ENCODE measurements around the gene DOCK4.

GRCh38 chr7:112233048-112233697 is 27.0 kb upstream of the DOCK4 start:
- TF ChIP-seq MAX (IDR thresholded peaks at IDR 0.05) (peak; percentile 59), CTCF (IDR thresholded peaks at IDR 0.05; ENCODE audit: low read depth, low read length, missing input control) (no peak), RAD21 (IDR thresholded peaks at IDR 0.05) (peak; percentile 25 to 26), RXRA (IDR thresholded peaks at IDR 0.05) (peak; percentile 14 to 66), REST (IDR thresholded peaks at IDR 0.05) (peak; percentile 14), YY1 (IDR thresholded peaks at IDR 0.05) (peak; percentile 43), ATF3 (IDR thresholded peaks at IDR 0.05) (no peak), TAF1 (conservative IDR thresholded peaks at IDR 0.05) (no peak), JUND (IDR thresholded peaks at IDR 0.05) (peak in 1 of 2 donors; percentile 71), ZBTB33 (IDR thresholded peaks at IDR 0.05) (peak; percentile 46), GABPA (IDR thresholded peaks at IDR 0.05 in 1 of 2, conservative IDR thresholded peaks at IDR 0.05 in 1 of 2) (no peak), EGR1 (IDR thresholded peaks at IDR 0.05; ENCODE audit: low read depth in 2 of 2) (no peak)

Measured in liver (tissue), 3 donors.